NCI-H1930 (cell line): Measurements from ENCODE around the gene OTOG.

ENCODE experiments used
- DNase-seq, 2 experiments: peaks; one replicate each; lab custom pipeline; 2025; lab: John Stamatoyannopoulos, UW

Gene OTOG

GRCh38 chr11:17538731-17539130 is 8.3 kb upstream of the OTOG start:
- DNase-seq: no peak

GRCh38 chr11:17540807-17541206 is 6.3 kb upstream of the OTOG start:
- DNase-seq: no peak

- no peak for DNase-seq
Observed at GRCh38 chr11:17541330-17541885, 5.7 kb upstream of the OTOG start.

DNA sequence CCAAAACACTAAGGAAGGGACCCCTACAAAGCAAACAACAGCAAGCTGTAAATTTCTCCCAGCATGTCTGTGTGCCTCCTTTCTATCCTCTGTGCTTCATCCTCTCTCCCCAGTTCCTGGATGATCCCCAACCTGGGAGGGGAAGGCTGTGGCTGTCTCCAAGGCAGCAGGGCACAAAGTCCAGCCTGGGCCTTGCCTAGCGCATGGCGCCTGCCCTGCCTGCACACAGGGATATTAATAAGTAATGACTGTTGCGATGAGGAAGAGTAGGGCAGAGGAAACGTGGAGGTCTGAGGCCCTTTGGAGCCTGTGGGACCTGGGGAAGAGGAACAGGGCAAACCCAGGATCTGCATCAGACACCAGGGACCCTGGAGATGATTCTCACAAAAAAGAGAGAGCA is 4.8 kb upstream of the OTOG start:
- no peak for DNase-seq

DNA sequence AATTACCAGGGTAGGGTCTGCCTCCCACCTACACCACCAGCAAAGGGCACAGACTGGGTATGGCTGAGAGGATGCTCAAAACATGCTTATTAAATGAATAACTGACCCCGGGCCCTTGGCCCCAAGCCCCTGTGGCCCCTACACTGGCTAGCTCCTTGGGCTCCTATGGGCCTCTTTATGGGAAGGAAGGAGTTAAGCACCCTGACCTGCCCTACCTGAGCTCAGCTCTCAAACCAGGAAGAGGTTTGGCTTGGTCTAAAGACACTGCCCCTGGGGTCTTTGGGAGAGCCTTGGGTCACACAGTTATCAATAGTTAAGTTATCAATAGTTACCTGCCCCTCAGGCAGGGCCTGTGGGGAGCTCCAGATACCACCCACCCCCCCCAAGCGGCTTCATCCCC is 4.0 kb upstream of the OTOG start:
- DNase-seq: no peak

- no peak for DNase-seq
Observed at GRCh38 chr11:17543574-17544180, 3.4 kb upstream of the OTOG start.

DNA sequence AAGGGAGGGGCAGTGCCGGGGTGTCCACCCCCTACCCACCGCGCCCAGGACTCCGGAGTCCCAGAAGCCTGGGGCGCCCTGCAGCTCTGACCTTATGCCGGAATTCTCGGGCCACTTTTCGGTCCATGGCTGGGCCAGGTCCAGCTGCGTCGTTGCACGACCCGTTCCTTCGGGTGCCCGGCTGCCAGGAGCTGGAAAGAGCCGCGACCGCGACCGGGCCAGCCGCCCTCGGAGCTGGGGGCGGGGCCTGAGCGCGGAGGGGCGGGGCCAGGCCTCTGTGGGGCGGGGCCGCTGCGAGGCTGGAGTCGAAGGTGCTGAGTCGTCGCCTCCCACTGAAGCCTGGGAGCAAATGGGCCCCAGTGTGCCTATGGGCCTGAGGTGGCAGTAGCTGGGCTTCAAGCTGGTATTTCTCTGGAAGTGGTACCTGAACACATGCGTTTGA is 2.9 kb upstream of the OTOG start, which contains the start of gene USH1C:
Gene USH1C, minus strand, starts transcription at position 236 of the 442 bp plus-strand sequence. Its CDS starts 109 bp downstream, at position 127.
- no peak for DNase-seq

DNA sequence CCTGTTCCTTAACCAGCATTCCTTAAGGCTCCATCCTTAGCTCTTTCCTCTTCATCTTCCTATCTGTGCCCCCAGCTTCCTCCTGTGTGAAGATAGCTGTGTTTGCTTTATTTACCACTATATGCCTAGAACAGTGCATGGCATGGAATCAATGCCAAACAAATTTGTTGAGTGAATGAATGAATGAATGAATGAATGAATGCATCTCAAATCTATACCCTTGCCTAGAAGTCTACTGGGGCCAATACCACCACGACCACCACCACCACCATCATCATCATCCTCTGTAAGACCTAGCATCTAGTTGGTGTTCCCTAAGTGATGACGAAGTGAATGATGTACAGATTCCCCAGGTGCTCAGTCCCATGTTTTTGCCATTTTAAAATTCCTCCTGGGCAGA is 819 bp upstream of the OTOG start:
- DNase-seq: no peak

DNA sequence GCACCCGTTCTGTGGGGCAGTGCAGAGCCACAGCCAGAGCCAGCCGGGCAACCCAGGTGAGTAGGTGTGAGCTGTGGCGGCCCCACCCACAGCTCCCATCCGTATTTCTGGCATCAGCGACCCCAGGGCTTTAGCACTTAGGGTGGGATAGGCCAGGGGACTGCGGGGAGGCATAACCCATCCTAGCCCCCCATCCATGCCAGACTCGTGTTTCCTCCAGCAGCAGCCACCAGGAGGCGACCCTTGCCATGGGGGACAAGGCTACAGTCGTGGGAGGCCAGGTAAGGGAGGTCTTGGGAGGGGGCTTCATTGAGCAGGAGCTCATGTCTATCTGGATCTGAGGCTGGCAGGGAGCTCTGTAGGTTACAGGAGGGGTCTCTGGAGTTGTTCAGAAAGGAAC is 873 bp downstream of the OTOG start:
- no peak for DNase-seq

DNA sequence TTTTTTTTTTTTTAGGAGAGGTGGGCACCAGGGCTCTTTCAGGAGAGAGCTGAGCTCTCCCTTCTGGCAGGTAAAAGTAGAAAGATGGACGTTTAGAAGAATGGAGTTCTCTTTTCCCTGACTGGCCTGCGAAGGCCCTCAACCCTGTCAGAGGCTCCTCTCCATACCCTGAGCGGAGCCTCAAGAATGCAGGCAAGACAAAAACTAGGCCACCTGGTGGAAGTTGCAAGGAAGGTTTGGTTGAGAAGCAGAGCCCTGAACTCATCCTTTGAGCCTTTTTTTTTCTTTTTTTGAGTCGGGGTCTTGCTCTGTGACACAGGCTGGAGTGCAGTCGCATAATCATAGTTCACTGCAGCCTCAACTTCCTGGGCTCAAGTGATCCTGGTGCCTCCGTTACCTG is 1.4 kb downstream of the OTOG start:
- DNase-seq: no peak

DNA sequence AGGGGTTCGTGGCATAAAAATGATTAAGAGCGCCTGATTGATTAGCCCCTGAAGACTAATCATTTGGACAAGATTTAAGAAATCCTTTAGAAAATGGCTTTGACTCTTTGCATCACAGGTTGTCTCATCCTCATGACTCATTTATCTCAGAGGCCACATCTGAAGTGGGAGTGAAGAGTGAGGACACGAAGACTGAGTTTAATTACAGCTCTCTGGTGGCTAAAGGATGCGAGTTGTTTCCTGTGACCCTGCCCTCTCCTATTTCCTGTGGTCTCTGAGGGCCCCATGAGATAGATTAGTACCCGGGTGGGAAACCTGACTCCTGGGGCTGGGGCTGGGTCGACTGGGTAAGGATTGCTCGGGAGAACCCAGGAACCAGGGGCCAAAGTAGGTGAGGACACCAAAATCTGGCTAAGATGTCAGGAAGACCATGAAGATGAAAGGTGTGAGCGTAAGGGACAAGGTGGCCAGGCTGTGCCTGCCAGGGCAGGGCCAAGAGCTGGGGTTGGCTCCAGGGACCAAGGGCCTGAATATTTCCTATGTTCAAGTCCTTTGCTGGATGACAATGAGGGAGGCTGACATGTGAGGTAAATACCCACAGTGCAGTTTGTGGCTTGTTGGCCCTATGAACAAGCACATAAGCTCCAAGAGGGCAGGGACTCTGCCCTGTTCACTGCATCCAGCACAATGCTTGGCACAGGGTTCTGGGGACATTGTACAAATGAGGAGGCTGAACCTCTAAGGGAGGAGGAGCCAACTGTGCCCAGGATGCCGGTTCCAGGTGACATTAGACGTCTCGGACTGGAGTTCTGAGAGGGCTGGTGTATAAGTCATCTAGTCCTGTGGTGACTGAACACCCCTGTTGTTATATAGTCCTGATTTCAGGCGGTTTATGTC is 3.6 kb downstream of the OTOG start:
- DNase-seq: no peak

GRCh38 chr11:17551347-17552040 is 4.4 kb downstream of the OTOG start:
- DNase-seq: no peak

DNA sequence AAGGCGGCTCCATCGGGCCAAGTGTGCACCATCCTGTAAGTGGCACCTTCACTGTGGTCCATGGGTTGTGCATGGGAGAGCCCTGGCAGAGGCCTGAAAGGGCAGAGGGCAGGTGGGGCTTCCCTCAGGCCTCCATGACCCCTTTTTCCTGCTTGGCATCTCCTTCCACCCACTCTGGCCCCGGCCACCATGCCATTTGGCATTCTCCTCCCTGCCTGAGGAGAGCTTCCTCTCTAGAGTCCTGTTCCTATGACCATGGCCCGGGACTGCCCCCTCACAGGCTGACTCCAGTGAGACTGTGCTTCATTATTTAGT is 4.9 kb downstream of the OTOG start:
- no peak for DNase-seq

DNA sequence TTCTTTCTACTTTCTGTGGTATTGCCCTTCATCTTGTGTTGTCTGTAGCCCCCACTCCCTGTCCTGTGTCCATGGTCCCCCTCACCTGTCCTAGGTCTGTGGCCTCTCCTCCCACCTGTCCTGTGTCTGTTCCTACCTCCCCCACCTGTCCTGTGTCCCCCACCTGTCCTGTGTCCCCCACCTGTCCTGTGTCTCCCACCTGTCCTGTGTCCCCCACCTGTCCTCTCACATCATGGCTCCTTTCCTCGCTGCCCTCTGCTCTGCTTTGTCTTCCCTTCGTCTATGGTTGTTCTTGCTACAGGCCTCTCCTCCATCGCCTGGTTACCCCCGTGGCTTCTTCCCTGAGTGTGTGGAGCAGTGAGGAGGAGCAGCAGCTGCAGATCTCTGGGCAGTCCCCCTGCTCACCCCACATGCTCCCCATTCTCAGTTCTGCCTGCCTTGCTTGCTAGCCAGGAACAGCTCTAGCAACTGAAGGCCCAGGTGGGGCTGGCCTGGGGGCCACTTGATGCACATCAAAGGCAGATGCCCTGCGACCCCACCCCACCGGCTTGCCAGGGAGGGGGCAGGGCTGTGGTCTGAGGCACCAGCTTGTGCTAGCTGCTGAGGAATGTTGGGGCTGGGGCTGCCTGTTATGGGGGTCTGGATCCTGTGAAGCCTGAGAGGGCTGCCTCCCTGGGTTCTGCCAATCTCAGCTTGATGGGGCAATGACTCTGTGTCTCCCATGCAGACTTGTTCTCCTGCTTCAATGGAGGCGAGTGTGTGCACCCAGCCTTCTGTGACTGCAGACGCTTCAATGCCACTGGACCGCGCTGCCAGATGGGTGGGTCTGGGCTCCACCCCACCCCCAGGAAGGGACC is 5.6 kb downstream of the OTOG start:
- no peak for DNase-seq

DNA sequence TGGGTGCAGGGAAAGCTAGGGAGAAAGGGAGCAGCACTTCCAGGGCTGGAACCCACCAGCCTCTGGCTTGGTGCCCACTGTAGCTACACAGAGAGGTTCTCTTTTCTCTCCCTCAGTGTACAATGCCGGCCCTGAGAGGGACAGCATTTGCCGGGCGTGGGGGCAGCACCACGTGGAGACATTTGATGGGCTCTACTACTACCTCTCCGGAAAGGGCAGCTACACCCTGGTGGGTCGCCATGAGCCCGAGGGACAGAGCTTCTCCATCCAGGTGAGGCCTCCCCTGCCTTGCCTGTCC is 6.1 kb downstream of the OTOG start:
- DNase-seq: no peak

GRCh38 chr11:17554487-17554886 is 7.4 kb downstream of the OTOG start:
- DNase-seq: no peak

GRCh38 chr11:17556999-17557398 is 9.9 kb downstream of the OTOG start:
- no peak for DNase-seq

DNA sequence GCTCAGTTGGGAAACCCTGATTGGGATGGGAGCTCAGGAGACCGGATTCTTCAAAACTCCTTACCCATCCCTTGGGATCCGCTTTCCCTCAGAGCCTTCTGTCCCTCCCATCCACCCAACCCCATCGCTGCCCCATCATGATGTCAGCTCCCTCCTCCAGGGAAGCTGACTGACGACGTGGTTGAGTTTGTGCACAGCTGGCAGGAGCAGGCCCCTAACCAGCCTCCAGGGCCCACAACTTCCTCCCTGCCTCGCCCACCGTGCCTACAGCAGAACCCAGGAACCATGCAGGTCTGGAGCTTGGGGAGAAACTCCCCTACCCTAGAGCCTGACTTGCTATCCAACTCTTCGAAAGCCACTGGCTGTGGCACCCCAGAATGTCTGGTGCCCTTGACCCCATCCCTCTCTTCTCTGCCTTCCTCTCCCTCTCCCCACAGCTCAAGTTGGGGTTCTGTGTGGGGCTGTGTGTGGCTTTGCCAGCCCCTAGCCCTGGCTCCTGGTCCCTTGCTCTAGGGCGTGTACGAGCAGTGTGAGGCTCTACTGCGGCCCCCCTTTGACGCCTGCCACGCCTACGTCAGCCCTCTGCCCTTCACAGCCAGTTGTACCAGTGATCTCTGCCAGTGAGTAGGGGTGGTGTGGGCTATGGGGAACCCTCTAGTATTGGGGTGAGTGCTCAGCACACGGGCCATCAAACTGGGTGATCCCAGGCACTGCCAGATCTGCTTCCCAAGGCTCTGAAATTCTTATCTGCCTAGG is 11.1 kb downstream of the OTOG start:
- no peak for DNase-seq

GRCh38 chr11:17558916-17559315 is 11.9 kb downstream of the OTOG start:
- no peak for DNase-seq

DNA sequence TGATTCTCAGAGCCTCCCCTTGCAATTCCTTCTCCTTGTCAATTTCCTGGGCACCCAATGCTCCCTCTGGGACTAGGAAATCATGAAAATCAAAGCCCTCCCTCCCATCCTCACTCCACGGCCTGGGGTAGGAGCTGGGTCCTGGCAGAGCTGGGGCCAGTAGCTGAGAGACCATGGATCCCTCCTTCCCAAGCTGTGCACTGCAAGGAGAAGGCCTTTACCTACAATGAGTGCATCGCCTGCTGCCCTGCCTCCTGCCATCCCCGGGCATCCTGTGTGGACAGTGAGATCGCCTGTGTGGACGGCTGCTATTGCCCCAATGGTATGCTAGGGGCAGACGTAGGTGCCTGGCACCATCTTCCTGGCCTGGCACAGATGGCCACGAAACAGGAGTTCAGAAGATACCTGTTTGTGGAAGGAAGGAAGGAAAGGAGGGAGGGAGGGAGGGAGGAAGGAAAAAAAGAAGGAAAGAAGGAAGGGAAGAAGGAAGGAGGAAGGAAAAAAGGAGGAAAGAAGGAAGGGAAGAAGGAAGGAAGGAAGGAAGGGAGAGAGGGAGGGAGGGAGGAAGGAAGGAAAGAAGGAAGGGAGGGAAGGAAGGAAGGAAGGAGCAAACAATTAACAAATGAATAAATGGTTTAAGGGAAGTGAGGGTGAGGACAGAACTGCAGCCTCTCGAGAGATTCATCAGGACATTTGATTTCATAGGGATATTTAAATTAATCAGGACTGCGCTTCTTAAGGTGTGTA is 12.5 kb downstream of the OTOG start:
- no peak for DNase-seq
